Uterus (tissue), 2 donors: ENCODE measurements around the gene ARFGAP2.

Experiments
- CTCF ChIP-seq, 4 experiments: fragments of 200-600 bp in 2 of 4; fragments of 450-650 bp in 2 of 4; sonication (generic) in 2 of 4; IDR thresholded peaks; one replicate each; pipeline ENCODE4 v1.5.1; 2016 to 2019; ENCODE audit warnings: antibody characterized with exemption in 4 of 4, mild to moderate bottlenecking in 2 of 4, moderate library complexity in 1 of 4
- POLR2A ChIP-seq, 2 donors: fragments of 450-650 bp; IDR thresholded peaks; one replicate each; pipeline ENCODE4 v1.6.1; 2016; ENCODE audit warnings: antibody characterized with exemption in 2 of 2, mild to moderate bottlenecking in 1 of 2, moderate library complexity in 1 of 2

GRCh38 chr11:47178737-47179654, 2.3 kb upstream of the ARFGAP2 start:
- TF ChIP-seq POLR2A (IDR thresholded peaks at IDR 0.05) (no peak), CTCF (IDR thresholded peaks at IDR 0.05) (no peak)
